B cell (primary cell): ENCODE measurements around the gene LZTFL1.

Experiments used
- CTCF ChIP-seq: fragments of 200-600 bp; IDR thresholded peaks from one replicate; pipeline ENCODE4 v1.8.0; 2022; ENCODE audit warnings: antibody characterized with exemption, mild to moderate bottlenecking
- EZH2 ChIP-seq: IDR thresholded peaks from 2 replicates; pipeline ENCODE4 v1.6.1; 2012; ENCODE audit warnings: borderline replicate concordance, low read depth, mild to moderate bottlenecking, moderate library complexity, low read length; ENCODE audit not compliant: insufficient read depth, poor library complexity, severe bottlenecking

- TF ChIP-seq CTCF (no peak), EZH2 (no peak)
Measured at GRCh38 chr3:45826321-45826720, 15.6 kb downstream of the LZTFL1 start.
